ENCODE data around the gene FBXL17. TPM values are rescaled to one million over a fixed set of nuclear protein-coding genes. Genes with fewer than 3 reads are reported as not detected.

Gene FBXL17
- total and polyA plus RNA-seq, 2 of the 13 experiments (the other 11 are each of a cell fraction or from before 2014, with no cell fraction given) = 3.0 to 7.9 TPM

GRCh38 chr5:108201721-108202120 is 180.2 kb downstream of the FBXL17 start (continued):
- TF ChIP-seq KIAA2018 (CRISPR knock-in tag; IDR thresholded peaks at IDR 0.05; ENCODE audit: borderline replicate concordance) = no peak
- no peak for TF ChIP-seq ZNF430 (CRISPR knock-in tag; IDR thresholded peaks at IDR 0.05)
- no peak for TF ChIP-seq ZNF607 (CRISPR knock-in tag; IDR thresholded peaks at IDR 0.05; ENCODE audit: borderline replicate concordance)
- no peak for TF ChIP-seq ZNF780A (CRISPR knock-in tag; IDR thresholded peaks at IDR 0.05)
- TF ChIP-seq HMG20B (CRISPR knock-in tag; conservative IDR thresholded peaks at IDR 0.05) = no peak
- no peak for TF ChIP-seq ZNF577 (CRISPR knock-in tag; IDR thresholded peaks at IDR 0.05; ENCODE audit: borderline replicate concordance, low read depth)
- TF ChIP-seq ZNF549 (CRISPR knock-in tag; IDR thresholded peaks at IDR 0.05) = no peak
- no peak for TF ChIP-seq UBTF (CRISPR knock-in tag; IDR thresholded peaks at IDR 0.05)
- TF ChIP-seq ZBTB40 (IDR thresholded peaks at IDR 0.05) = no peak
- no peak for TF ChIP-seq ZBTB40 (CRISPR knock-in tag; IDR thresholded peaks at IDR 0.05)
